SIG-M5 (cell line): ENCODE measurements around the gene JPH4.
A peak's percentile ranks its signal among the peaks of the same experiment; 100 is the strongest.

Experiments
- DNase-seq: peaks from one replicate; lab custom pipeline; 2025; lab: John Stamatoyannopoulos, UW

Gene JPH4

GRCh38 chr14:23579311-23579630 lies 681 bp upstream of the JPH4 start:
- no peak for DNase-seq

- no peak for DNase-seq
These were observed 739 bp downstream of the JPH4 start for GRCh38 chr14:23577710-23578392.

- DNase-seq = no peak
These were observed 1.4 kb downstream of the JPH4 start for GRCh38 chr14:23577004-23577681.

DNA sequence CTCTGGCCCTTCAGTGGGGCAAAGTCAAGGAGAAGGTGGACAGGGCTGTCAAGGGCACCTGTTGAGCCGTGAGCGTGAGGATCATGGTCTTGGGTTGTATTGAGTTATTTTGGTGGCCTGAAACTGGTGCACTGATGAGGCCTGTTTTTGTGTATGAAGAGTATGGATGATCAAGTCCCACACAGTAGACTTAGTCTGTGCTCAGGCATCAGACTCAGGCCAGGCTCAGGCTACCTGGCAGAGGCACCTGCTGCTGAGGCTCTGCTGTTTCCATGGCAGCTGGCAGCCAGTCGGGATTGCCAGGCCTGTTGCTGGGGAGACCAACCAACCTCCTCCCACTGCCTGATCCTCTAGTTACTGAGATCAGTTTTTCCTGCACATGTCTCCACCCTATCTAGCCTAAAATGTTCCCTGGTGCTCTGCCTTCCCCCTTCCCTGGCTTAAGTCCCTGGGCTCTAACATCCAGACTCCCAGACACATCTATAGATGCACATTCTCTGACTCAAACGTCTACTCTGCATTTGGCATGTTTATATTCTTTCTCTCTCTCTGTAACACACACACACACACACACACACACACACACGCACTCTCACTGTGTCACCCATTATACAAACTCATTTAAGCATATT lies 5.1 kb downstream of the JPH4 start:
- no peak for DNase-seq

DNA sequence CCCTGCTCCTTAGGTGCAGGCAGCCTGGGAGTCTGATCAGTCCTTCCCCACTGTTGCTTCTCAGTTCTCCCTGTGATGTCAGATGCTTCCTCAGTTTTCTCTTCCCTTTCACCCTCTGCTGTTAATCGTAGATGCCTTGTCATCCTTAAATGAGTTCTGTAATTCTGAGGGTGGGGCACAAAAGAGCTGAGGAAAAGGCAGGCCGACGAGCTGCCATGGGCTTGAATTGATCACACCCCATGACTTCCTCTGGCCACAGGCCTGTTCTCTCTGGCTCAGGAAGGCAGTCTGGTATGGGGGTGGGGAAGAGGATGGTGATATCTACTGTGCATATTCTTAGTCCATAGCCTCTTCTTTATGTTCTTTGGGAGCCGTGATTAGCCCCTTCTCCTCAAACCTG lies 5.8 kb downstream of the JPH4 start:
- DNase-seq = no peak

GRCh38 chr14:23572524-23572828 lies 6.1 kb downstream of the JPH4 start:
- no peak for DNase-seq

- no peak for DNase-seq
These were observed 6.7 kb downstream of the JPH4 start for GRCh38 chr14:23571701-23572523.

DNA sequence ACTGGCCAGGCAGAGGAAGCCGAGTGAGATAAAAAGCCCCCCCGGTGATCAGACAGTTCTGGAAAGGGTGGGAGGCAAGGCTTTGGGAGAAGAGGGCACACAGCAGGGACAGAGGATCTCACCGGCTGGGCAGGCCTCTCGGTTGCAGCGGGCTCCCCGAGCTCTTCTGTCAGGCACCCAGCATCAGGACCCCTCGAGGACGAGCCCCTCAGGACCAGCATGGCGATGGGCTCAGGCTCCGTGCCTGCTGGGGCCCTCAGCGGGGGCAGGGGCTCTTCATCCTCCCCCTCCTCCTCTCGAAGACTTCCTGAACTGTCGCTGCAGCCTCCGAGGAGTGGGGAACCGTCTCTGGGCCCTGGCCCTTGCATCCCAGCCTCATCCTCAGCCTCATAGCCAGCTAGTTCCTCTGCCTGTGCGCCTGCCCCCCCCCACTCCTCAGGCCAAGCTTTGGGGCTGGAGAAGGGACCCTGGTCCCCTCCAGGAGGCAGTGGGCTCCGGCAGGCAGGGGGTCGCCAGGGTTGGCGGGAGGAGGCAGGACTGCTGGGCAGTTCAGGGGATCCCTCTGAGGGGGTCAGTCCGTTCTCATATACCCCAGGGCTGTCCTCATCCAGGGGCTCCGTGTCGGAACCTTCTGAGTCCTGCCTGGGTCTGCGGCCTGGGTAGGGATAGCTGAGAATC lies 7.6 kb downstream of the JPH4 start:
- no peak for DNase-seq

GRCh38 chr14:23569443-23570151 lies 9.0 kb downstream of the JPH4 start:
- DNase-seq = no peak

DNA sequence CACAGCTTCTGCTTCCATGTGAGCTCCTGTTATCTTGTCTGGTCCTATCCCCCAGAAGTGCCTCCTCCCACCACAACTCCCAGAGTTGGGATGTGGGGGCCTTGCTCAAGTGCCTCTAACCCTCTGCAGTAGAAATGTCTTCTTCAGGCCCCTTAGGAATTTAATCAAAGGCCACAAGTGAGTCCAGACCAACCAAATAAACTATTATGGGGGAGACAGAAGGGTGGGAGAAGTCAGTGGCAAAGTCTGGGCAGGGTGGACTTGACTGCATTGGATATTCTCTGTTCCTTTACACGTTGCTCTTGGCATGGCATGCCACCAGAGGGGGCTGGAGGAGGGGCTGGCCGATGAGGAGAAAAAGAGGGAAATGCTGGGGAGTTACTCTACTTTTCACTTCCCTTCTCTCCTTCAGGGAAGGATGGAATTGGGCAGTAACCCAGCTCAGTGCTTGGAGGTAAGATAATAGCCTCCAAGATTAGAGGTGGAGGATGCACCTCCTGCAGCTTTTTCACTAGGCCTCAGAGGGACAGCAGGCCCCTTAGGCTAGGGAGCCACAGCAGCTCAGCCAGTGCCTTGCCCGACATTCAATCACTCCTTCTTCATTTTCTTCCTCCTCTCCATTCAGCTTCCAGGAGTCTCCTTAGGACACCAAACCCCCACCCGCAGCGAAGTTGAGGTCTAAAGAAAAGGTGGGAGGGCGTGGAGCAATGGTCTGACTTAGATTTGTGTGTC lies 9.8 kb downstream of the JPH4 start:
- no peak for DNase-seq

DNA sequence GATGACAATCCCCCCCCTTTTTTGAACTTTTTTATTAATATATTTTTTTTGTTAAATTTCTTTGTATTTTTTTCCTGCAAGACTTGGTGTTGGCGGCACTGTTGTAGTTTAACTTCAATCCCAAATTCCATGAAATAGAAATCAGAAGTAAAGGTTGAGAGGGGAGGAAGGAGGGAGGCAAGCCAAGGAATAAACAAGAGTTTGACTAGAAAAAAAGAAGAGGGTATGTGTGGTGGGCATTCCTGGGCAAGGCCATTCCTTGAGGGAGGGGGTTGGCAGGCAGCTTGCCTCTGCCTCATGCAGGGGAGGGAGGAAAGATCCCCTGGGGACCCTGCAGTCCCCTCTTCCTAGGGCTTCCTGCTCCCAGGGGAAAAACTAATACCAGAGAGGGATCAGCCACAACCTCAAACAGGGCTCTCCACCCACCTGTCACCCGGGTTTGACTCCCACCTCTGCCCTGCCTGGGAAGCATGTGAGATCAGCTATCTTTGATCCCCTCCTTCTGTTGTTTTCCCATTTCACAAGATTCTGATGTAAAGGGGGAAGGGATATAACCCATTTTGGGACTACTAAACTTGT lies 10.5 kb downstream of the JPH4 start:
- no peak for DNase-seq

- DNase-seq = peak; percentile 15
These were observed 11.2 kb downstream of the JPH4 start, which contains the start of gene AP1G2 for GRCh38 chr14:23567186-23568020. TSS of gene AP1G2 (minus strand) at chr14:23567791. CDS start at chr14:23567314, 477 bp downstream.

DNA sequence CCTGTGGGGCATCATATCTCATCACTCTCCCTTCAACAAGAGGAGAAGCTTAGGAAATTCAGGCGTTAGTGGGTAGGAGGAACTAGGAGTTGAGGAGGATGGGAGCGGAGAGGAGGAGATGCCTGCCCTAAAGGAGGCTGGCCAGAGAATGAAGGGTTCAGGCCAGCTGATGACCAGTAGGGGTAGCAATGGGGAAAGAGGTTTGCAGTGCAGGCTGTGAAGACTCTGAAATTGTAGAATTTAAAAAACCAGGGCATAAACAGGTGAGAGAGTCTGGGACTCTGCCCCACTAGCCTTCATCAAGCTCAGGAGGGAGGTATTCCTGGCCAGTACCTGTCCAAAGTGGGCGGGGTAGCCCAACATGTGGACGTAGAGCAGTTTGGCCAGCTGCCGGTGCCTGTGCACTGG lies 11.8 kb downstream of the JPH4 start:
- DNase-seq = no peak

DNA sequence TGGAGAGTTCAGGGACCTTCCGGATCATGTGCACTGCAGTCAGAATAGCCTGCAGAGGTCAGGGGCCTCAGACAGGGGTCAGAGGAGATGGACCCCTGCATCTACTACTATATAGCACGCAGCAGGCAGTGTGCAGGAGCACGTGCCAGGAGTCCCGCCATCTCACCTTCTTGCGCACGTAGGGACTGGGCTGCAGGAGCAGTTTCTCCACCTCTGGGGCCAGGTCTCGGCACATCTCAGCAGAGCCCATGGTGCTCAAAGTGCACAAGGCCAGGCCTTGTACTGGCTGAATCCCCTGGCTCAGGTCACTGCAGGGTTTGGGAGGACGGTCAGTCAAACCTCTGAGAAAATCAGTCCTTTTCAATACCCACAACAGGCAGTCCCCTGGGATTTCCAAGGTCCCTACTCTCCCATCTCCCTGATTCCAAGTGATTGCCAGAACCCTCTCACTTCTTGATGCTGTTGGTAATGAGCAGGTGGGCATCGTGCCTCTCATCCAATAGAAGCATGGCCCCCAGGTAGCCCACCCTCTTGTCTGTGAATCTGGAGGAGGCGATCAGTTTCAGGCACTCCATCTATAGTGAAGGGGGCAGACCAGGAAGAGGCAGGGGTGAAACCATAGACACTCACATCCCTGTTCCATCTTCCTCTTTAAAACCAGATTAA lies 12.3 kb downstream of the JPH4 start:
- DNase-seq = no peak

DNA sequence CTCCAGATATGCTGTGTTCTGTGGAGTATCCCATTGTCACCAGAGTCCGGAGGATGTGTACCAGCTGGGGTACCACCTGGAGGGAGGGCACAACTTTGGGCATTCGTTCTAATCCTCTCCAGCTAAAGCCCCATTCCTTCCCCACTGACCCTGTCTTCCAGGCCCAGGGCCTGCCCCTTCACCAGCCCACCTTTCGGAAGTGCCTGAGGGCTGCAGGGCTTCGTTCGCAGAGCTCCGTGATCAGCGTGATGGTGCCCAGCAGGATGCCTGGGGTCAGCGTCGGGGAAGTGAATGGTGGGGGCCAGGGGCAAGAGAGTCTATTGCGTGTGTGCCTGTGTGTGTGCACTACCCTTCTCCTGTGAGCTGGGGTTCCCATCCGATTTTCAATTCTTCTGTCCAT lies 13.0 kb downstream of the JPH4 start:
- no peak for DNase-seq

DNA sequence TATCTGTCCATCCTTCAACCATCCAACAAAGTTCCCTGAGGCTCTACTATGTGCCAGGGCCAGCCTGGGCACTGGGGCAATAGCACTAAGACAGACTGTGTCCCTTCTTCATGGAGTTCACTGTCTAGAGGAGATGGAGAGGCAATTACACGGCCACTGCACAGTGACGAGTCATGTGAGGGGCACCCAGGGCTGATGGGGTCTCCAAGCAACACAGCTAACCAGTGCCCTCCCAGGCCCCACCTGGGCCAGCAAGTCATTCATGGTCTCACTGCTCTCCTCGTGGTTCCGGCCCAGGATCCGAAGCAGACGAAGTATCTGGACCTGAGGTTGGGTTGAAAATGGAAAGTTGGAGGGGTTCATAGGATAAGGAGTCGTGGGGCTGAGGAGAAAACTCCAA lies 13.7 kb downstream of the JPH4 start:
- no peak for DNase-seq

DNA sequence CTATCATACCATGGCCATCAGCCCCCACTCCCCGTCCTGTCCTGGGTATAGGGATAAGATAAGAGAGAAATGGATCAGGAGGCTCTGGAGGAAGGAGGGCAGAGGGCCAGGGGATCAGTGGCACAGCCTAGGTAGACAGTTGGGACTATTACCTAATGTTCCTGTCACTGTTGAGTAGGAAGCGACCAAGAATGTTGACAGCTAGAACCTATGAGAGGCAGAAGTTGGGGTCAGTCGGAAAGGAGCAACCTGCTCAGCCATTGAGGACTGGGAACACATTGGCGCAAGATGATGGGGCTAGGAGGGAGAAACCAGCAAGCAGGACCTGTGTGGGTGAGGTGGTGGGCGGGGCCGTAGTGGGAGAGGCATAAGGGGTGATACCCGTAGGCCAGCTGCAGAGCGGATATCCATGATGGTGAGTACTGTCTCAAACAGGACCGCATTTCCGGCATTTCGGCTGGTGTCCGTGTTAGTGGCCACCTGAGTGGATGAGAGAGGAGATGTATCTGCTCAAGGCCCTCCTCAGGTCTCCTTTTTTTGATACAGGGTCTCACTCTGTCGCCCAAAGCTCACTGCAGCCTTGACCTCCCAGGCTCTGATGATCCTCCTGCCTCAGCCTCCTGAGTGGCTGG lies 14.3 kb downstream of the JPH4 start:
- no peak for DNase-seq

GRCh38 chr14:23563473-23564180 lies 15.0 kb downstream of the JPH4 start:
- DNase-seq = no peak
